IPS-NIHi7 (cell line): ENCODE data around the gene SESN2.
A peak's percentile ranks its signal among the peaks of the same experiment; 100 is the strongest.

Source experiments
- DNase-seq: peaks from one replicate; pipeline ENCODE4 v3.0.0; 2012; ENCODE audit warnings: mixed read lengths; ENCODE audit errors: extremely low spot score

Gene SESN2

DNA sequence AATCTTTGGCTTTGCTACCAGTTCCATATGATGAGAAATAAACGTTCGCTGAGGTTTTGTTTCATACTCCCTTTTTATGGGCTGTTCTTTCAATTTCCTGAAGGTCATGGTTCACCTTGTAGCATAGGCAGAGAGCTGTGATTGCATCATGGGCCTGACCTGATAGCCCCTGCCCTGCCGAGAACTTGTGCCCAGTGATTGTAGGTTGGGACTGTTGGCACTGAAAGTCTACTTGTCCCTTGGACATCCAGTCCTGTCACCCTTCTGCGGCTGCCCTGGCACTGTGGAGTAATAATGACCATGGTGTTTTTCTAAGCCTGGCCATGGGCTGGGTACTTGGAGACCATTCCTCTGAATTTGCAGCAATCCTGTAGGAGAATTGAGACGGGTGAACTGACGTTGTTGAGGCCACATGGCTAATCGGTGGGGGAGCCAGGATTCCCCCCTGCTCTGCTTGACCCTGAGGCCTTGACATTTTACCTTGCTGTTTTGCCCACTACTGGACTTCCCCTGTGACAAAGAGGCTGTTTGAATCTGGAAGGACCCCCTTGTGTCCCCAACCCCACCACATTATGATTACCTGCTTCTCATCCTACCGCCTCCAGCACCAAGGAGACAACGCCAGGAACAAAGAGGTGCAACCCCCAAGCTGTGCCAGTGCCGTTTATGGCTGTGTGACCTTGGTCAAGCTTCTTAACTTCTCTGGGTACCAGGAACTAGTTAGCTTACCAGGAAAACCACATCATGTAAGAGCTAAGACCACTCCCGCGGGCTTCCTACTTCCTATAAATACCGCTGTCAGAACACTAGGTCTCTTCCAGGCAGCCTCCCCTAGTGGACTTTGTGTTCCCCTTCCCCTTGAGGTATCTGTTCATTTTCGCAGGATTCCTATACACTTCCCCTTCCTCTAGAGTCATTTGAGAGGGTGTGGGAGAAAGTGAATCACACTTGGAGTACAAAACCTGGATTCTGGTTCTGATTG lies 23.4 kb downstream of the SESN2 start:
- no peak for DNase-seq

DNA sequence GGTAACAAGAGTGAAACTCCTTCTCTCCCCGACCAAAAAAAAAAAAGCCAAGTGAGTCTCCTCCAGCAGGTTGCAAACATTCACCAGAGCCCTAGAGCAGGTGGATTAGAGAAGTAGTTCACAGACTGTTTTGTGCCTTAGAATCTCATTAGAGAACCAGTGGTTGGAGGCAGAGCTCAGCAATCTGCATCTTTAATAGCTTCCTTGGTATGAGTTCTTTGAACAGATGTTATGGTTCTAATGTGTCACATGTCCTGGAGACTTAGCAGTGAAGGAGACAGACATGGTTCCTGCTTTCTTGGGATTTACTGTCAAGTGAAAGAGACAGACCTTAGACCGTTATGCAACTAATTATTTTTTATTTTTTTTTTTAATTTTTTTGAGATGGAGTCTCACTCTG lies 26.8 kb downstream of the SESN2 start:
- DNase-seq: no peak

DNA sequence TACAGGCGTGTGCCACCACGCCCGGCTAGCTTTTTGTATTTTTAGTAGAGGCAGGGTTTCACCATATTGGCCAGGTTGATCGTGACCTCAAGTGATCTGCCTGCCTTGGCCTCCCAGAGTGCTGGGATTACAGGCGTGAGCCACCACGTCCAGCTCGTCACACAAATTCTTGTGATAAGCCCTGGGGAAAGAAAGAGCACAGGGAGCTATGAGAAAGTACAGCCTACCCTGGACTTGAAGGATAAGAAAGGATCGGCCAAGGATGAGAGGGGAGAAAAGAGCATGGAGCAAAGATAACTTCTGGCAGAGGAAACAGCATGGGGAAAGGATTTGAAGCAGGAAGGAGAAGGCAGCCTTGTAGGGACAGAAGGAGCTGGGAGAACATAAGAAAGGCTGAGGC lies 29.2 kb downstream of the SESN2 start:
- DNase-seq: no peak

DNA sequence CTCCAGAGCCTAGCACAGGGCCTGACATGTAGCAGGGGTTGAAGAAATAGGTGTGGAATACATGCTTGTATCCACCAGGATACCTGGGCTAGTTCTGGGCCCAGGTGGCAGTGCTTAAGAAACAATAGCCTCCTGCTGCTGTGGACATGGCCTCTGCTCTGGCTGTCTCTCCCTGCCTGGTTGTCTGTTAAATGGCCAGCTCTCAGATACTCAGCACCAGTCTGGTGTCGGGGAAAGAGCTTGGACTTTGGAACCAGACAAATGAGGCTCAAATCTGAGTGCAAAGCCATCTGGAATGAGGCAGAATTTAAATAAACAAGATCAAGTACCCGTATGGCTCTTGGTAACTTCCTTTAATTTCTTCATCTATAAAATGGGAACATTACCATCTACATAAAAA lies 31.5 kb downstream of the SESN2 start:
- DNase-seq: peak; percentile 63

DNA sequence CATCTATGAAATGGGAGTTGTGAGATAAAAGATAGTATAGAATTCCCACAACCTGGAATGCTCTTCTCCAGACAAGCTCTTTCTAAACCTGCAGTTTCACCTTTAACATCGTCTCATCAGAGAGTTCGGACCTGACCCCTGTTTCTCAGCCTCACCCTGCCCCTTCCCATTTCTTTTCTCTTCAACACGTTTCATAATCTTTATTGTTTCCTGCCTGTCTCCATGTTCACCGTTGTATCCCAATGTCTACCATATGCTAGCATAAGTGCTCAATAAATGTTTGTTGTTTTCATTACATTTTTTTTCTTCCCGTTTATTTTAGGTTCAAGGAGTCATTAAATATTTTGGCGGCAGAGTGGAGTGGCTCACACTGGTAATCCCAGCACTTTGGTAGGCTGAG lies 32.4 kb downstream of the SESN2 start:
- DNase-seq: no peak

DNA sequence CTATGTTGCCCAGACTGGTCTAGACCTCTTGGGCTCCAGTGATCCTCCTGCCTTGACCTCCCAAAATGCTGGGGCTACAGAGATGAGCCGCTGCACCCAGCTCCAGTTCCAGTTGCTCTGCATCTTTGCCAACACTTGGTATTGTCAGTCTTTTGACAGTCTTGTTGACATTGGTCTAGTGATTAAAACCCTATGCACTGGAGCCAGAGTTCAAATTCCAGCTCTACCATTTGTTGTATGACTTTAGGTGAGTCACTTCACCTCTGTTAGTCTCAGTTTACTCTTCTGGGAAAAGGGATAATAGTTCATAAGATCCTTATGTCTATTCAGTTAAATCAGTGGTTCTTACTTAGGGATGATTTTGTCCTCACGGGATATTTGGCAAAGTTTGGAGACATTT lies 36.6 kb downstream of the SESN2 start:
- DNase-seq: no peak

DNA sequence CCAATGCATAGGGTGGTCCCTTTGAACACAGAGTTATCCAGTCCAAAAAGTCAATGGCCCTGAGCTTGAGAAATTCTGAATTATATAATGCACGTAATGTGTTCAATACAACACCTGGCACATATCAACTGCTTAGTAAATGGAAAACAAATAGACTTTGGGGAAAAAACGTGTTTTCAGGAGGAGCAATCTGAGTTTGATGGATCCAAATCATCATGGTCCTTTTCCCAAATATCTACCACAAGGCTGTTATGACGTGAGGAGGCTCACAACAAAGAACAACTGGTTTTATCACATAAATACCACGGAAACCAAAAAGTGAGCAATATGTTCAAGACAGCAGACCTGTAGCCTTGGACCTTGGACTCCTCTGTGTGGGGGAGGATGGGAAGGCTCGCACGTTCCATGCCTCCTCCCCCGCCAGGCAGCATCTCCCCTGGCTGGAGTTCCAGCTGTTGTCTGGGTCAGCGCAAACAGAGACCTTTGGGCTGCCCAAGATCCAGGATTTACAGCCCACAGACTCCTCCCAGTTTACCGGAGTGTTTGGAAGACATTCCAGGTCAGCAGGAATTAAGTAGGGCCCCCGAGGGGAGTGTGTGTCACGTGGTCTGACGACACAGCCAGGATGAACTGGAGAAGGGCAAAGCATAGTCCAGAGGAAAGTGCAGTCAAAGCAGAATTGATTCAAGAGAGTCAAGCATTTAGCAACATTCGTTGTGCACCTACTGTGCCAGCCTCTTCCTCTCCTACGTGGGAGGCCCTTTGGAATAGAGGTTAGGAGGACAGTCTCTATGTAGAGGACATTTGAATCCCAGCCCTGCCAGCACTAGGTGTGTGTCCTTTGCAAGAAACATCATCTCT lies 37.3 kb downstream of the SESN2 start:
- peak; percentile 87 for DNase-seq

DNA sequence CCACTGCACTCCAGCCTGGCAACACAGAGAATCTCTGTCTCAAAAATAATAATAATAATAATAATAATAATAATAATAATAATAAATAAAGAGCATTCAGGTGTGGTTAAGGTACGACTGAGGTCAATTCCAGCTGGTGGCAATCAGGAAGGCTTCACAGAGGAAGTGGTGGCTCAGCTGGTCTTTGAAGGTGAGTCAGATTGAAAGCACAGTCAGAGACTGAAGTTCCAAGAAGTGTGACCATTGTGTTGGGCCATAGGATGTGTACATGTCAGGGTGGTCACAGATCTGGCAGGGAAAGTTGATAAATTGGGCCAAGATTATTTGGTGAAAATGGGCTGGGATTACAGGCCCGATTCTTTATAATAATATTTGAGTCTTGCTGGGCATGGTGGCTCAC lies 38.5 kb downstream of the SESN2 start:
- DNase-seq: no peak

DNA sequence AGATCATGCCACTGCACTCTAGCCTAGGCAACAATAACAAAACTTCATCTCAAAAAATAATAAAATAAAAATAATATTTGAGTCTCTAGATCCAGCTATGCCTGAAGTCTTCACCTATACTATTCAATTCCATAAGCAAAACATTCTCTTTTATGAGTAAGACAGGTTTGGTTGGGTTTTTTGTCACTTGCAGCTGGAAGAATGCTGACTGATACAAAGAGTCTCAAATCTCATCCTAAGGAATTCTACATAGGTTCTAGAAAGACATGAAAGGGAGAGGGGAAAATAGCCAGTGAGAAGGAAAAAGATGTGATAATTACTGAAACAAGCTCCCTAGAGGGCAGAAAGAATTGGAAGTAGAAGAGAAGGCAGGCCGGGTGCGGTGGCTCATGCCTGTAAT lies 39.1 kb downstream of the SESN2 start:
- no peak for DNase-seq

DNA sequence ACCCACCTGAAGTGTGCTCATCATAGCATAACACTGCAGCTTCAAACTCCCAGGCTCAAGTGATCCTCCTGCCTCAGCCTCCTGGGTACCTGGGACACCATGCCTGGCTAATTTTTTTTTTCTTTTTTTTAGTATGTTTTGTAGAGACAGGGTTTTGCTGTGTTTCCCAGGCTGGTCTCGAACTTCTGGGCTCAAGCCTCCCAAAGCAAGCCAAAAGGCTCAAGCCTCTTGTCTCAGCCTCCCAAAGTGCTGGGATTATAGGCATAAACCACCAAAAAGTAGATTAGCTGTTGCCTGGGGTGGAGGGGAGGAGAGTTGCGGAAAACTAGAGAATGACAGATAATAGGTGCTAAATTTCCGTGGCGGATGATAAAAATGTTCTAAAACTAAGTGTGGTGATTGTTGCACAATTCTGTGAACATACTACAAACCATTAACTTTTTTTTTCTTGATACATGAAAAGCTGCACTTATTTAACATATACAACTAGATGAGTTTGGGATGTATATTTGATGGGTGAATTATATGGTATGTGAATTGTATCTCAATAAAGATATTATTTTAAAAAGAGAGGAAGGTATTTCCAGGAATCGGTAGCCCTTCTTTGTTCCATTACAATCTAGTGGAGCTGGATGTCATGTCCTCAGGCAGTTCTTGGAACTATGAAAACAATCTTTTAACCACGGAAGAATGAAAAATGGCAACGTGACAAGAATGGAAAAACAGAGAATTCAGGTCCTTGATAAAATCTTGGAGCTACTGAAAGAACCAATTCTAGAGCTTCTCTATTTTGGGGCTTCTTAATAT lies 42.3 kb downstream of the SESN2 start:
- DNase-seq: no peak

DNA sequence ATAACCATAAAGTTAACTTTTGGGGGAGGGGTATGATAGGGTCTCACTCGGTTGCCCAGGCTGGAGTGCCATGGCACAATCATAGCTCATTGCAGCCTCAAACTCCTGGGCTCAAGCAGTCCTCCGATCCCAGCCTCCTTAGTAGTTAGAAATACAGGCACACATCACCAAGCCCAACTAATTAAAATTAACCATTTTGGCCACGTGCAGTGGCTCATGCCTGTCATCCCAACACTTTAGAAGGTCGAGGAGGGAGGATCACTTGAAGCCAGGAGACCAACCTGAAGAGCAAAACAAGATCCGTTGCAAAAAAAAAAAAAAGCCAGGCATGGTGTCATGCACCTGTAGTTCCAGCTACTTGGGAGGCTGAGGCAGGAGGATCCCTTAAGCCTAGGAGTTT lies 42.9 kb downstream of the SESN2 start:
- no peak for DNase-seq

DNA sequence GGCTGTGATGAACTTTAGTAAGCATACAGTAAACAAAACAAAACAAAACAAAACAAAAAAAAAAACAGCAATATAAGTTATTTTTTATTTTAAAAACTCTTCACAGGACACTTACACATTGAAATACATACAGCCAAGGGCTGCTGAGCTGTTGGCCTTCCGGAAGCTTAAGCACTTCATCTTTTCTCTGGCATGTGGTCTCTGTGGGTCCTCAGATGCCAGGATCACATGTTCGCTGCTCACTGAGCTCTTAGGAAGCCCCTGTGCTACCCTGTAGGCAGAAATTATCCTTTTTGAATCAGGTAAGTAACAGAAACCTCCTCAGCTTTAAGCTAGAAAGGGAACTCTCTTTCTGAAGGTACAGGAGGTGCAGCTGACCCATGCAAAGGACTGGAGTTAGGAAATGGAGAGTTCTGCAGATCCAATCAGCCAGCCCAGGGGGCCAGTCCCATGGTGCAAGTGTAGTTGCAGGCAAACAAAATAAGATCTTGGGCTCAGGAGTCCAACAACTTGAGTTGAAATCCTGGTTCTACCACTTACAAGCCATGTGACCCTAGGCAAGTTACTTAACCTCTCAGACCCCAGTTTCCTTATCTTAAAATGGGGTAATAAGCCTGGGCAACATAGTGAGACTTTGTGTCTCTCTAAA lies 47.1 kb downstream of the SESN2 start:
- DNase-seq: no peak

DNA sequence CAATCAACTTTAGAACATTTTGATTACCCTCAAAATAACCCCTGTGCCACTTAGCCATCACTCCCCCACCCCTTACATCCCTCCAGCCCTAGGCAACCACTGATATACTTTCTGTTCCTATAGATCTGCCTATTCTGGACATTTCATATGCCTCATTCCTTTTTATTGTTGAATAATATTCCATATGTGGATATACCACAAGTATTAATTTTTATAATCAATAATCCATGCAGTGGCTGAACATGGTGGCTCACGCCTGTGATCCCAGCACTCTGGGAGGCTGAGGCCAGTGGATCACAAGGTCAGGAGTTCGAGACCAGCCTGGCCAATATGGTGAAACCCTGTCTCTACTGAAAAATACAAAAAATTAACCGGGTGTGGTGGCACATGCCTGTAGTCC lies 49.4 kb downstream of the SESN2 start:
- no peak for DNase-seq

DNA sequence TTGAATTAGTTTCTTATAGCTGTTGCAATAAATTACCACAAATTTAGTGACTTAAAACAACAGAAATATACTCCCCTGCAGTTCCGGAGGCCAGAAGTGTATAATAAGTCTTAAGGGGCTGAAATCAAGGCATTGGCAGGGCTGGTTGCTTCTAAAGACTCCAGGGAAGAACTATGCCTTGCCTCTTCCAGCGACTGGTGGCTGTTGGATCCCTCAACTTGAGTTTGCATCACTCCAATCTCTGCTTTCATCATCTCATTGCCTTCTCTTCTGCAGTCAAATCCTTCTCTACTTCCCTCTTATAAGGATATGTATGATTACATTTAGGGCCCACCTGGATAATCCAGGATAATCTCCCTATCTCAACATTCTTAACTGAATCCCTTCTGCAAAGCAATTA lies 50.4 kb downstream of the SESN2 start:
- no peak for DNase-seq

DNA sequence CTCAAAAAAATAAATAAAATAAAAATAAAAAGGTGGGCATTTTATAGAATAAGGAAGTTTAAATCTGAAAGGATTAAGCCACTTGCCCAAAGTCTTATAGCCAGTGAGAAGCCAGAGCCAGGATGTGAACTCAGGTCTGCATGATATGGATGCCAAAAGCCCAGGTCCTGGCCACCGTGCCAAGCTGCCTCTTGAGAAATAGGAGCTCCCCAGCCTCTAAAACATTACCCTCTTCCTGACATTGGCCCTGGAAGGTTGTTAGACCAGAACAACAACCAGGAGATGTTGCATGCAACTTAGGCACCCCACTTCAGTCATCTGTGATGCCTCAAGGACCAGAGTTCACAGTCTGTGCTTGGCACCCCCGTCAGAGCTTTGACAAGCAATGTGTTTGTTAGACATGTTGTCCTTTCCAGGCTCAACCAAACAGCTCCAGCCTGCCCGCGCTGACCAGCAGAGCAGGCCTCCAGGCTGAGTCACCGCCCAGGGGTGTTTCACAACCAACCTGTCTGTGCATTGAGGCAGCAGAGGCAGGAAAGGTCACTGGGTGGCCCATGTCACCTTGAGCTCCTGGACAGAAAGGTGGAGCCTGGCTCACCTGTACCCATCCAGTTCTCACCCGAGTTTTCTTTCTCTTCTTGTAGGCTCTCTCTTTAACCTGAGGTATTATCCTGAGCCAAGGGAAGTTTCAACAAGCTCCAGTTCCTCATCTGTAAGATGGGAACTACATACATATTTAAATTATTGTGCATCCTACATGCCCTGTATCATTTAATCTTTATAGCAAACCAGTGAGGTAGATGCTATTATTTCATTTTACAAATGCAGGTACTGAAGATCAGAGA lies 54.6 kb downstream of the SESN2 start:
- DNase-seq: no peak

DNA sequence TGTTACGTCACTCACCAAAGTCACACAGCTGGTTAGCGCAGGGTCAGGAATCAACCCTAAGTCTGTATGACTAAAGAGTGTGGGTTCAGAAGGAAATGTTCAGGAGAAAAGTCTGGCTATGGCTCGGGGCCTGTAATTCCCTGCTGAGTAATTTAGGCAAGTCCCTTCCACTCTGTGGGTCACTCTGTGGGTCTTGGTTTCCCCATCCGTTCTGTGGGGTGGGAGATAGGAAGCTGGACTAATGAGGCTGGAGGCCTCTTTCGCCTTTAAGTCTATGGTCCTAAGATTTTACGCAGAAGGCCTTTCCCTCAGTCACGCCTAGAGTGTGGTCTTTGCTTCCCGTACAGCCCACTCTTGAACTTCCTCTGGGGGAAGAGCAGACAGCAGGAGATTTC lies 55.2 kb downstream of the SESN2 start:
- no peak for DNase-seq

DNA sequence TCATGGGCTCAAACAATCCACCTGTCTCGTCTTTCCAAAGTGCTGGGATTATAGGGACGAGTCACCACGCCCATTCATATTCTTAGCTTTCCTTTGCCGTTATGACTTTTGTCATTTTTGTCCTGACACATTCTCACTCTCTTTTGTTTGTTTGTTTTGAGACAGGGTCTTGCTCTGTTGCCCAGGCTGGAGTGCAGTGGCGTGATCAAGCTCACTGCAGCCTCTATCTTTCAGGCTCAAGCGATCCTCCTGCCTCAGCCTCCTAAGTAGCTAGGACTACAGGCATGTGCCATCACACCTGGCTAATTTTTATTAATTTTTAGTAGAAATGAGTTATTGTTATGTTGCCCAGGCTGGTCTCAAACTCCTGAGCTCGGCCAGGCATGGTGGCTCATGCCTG lies 57.7 kb downstream of the SESN2 start:
- DNase-seq: no peak

DNA sequence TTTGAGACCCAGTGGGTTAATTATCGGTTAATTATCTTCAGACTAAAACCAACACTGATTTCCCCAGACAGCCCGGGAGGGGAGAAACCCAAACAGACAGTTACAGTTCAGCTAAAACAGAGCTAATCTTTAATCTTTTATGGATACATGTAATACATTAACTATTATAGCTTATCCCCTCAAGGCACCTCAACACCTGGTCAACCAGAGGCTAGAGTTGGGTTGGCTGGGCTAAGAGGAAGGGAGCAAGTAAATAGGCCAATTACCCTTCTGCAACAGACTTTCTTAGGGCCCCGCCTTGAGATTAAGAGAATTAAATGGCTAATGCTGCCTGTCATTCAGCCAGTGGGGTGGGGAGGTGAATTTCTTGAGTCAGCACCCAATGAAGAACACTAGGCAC lies 62.9 kb downstream of the SESN2 start:
- DNase-seq: no peak

DNA sequence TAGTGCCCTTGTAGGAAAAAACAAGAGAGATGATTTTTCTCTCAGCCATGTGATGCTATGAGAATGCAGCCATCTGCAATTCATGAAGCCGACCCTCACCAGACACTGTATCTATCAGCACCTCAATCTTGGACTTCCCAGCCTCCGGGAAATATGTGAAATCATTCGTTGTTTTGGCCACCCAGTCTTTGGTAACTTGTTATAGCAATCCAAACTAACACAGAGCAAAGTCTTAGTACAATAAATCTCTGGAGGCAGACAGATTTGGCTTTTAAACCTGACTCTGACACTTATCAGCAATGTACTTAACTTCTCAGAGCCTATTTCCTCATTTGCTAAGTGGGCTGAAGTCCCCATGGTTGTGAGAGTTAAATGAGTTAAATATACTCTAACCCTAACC lies 64.4 kb downstream of the SESN2 start:
- no peak for DNase-seq

DNA sequence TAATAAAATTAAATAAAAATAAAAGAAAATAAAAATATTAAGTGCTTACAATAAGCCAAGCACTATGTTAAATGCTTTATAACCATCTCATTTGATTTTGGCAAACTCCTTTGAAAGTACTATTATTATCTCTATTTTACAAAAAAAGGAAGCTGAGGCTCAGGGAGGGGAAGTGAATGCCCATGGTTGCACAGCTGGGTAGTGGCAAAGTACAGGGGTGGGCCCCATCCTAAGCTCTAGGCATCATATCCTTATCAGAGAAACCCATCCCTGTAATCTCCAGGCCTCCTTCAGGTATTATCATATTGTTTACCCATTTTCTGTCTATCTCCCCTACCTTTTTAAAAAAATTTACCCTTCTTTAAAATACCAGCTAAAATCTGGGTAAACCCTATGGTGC lies 67.2 kb downstream of the SESN2 start:
- DNase-seq: no peak

DNA sequence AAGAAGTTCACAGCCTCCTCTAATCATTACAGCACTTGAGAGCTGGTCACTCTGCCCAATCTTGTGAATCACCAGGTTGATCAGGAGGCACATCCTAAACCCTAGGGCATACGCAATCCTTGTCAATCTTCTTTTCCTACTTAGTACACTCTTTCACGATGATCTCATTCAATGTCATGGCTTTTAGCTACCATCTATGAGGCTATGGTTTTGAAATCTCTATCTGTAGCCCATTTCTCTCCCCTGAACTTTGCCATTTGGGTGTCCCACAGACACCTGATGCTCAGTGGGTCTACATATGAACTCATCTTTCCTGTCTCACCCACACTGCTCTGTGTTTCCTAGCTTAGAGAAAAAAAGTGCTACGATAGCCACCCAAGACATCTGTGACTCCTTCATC lies 67.7 kb downstream of the SESN2 start:
- DNase-seq: no peak
